ENCODE data around the gene PPP1R8.

The PPP1R8 gene

DNA sequence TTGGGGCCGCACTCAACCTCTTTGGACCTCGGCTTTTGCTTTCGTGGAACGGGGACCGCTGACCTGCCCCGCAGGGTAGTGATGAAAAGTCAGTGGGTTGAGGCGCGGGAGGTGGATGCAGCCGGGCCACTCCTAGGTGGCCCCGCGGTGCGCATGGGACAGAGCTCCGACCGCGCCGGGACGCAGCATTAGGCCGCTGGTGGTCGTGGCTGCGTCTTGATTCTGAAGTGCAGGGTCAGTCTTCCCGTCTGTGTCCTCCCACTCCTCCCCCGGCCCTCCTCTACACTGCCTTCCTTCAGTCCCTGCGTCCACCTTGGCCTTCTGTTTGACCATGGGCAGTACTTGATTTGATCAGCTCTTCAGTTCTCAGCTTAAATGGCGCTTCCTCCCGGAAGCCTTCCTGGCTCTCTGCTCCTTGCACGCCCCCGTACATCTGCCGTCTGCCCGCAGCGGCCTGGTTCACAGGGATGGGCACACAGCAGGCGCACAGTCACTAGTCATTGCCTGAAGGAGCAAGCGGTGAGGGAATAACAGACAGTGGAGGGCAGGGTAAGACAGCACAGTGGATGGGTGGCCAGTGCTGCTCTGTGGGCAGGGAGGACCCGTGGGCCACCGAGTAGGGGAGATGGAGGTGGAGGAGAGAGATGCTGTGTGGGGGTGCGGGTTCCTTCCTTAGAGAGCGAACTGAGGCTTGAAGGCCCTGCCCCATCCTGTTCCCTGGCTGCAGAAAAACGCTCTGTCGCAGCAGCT, 42.4 kb downstream of the PPP1R8 start:
- no peak for DNase-seq

DNA sequence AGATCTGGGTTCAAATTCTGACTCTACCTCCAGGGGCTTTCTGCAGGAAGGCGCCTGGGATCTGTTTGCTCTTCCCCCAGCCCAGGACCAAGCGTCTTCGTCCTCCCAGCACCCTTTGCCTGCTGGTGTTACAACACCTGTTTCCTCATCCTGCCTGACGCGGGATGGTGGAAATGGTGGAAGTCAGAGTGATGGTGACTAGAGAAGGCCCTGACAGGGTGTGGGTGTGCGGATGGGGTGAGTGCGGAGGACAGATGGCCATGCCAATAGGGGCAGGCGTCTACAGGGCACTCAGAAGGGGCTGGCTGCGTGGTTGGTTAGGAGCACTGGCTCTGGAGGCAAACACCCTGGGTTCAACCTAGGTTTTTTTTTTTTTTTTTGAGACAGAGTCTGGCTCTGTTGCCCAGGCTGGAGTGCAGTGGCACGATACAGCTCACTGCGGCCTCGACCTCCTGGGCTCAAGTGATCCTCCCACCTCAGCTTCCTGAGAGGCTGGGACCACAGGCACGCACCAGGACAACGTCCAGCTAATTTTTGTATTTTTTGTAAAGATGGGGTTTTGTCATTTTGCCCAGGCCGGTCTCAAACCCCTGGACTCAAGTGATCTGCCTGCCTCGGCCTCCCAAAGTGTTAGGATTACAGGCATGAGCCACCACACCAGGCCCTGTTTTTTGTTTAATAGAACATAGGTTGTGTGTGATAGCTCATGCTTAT, 43.2 kb downstream of the PPP1R8 start:
- DNase-seq, result no peak

DNA sequence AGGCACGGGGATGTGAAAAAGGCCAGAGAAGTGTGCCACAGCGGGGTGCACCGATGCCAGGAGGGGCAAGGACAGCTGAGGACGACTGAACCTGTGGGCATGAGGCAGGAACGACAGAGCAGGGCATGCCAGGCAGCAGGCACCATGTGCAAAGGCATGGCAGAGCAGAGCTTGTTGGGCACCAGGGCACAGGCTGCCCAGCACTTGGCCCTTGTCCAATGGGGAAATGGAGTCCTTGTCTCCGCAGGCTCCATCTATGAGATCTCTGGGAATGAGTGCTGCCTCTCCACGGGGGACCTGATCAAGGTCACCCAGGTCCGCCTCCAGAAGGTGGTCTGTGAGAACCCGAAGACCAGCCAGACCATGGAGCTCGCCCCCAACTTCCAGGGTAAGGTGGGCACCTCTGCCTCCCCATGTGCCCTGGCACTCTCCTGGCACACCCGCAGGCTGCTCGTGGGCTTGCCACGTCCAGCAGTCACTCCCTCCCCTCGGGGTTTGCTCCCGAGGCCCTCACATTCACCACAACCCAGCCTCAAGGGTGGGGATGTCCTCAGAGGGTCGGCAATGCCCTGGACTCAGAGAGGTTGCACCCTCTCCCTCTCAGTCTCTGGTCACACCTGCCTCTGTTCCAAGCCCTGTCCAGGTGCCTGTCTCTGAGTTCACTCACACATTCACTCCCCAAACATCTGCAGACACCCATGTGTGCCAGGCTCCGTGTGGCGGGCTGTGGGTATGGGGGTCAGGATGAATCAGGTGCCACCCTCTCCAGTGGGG, 45.9 kb downstream of the PPP1R8 start:
- DNase-seq, result no peak

DNA sequence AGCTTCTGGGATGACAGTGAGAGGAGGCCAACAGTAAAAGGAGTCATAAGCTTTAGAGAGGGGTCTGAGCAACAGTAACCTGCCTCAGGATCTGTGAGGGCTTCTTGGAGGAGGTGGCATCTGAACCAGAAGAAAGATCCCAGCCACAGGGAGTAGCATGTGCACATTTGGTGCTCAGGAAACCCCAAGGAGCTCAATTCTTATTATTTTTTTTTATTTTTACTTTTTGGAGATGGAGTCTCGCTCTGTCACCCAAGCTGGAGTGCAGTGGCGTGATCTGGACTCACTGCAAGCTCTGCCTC, 46.5 kb downstream of the PPP1R8 start:
- no peak for DNase-seq

DNA sequence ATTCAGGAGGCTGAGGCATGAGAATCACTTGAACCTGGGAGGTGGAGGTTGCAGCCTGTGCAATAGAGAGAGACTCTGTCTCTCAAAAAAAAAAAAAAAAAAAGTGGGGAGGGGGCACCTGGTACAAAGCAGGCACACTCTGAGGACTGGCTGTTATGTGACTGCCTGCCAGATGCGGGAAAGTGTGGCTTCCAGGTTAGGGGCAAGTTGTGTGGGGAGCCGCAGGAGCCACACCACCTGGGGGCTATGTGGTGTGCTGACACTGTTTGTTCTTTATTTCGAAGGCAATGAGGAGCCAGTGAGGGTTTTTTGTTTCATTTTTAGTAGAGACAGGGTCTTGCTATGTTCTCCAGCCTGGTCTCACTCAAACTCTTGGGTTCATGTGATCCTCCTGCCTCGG, 47.5 kb downstream of the PPP1R8 start:
- no peak for DNase-seq

DNA sequence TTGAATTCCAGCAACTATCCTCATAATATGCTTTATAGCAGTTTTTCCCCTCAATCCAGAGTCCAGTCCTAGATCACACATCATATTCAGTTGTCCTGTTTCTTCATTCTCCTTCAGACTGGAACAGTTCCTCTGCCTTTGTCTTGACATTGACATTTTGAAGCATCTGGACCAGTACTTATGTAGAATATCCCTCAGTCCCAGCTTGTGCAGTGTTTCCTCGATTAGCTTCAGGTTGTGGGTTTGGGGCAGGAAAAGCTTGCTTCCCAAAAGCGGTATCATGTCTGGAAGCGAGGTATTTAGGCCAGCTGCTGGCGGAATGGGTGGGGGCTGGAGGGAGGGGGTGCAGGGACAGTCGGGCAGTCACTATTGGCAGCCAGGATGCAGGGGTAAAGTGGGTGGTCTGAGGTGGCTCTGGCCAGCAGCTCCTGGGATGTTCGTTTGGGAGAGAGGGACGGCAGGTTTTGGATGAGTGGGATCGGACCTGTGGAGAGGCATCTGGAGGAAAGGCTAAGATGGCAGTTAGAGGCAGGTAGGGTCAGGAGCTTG, 48.3 kb downstream of the PPP1R8 start:
- no peak for DNase-seq

DNA sequence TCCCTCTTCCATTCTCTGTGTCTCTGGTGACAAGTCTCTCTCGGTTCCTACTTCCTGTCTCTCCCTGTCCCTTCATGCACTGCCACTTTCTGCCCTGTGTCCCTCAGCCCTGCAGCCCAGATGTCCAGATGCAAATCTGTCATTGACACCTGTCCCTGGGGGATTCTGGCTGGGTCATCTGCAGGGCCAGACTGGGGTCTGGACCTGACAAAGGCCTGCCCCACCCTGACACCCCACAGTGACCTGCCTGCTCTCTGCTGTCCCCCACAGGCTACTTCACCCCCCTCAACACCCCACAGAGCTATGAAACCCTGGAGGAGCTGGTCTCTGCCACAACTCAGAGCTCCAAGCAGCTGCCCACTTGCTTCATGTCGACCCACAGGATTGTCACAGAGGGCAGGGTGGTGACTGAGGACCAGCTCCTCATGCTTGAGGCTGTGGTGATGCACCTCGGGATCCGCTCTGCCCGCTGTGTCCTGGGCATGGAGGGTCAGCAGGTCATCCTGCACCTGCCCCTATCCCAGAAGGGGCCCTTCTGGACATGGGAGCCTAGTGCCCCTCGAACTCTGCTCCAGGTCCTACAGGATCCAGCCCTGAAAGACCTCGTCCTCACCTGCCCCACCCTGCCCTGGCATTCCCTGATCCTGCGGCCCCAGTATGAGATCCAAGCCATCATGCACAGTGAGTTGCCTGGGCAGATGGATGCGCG, 48.9 kb downstream of the PPP1R8 start:
- no peak for DNase-seq

DNA sequence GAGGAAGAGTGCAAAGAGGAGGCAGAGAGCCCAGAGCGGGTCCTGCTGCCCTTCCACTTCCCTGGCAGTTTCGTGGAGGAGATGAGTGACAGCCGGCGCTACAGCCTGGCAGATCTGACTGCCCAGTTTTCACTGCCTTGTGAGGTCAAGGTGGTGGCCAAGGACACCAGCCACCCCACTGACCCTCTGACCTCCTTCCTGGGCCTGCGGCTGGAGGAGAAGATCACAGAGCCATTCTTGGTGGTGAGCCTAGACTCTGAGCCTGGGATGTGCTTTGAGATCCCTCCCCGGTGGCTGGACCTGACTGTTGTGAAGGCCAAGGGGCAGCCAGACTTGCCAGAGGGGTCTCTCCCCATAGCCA, 51.9 kb downstream of the PPP1R8 start:
- DNase-seq, result no peak

DNA sequence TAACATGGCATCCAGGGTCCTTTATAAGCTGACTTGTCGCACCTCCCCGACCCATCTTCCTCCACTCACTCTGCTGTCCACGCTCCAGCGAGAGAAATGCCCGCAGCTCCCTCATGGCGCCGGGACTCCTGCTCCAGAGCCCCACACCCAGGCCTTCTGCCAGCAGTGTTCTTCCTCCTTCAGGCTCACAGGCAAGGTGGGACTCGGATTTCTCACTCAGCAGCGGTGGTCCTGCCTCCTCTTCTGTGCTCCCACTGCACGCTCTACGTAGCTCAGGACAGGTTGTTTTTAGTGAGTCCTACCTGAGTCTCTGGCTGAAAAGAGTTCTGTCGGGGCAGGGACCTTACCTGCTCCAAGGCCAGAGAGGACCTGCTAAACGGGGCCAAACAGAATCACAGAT, 53.0 kb downstream of the PPP1R8 start:
- DNase-seq, result no peak

DNA sequence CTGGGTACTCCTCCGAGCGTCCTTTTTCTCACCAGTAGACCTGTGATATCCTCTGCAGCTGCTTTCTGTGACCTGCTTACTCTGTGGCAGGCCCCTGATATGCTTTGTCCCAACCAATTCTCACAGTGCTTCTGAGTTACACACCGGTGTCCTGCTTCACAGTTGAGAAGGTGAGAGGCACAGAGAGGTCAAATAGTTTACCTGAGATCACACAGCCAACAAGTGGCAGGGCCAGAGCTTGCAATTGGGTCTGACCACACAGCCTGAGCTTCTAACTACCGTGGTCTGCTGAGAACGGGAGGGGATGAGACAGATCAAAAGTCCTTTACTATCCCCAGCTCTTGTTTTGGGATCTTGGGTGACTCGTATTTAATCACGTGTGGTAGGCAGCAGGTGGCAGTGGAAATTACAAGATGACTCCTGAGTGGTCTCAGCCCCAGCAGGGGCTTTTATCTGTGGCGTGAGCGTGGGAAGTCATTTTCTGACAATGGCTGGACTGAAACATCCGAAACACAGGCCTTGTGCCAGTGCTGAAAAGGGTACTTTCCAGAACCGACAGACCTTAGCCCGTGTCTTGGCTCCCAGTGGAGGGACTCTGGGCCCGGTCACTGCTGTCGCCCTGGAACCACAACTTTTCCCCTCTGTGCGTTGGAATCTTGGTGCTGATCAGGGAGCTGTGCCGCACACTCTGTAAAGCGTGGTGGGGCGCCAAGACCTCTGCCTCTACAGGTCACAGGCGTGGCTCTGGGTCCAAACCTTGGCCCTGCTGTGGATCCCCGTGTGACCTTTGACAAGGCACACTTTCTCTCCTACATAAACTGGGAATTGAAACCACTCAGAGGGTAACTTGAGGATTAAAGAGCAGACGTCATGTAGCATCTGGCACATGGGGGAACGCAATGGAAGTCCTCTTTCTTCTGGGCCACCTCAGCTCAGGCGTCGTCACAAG, 53.7 kb downstream of the PPP1R8 start:
- DNase-seq, result no peak

DNA sequence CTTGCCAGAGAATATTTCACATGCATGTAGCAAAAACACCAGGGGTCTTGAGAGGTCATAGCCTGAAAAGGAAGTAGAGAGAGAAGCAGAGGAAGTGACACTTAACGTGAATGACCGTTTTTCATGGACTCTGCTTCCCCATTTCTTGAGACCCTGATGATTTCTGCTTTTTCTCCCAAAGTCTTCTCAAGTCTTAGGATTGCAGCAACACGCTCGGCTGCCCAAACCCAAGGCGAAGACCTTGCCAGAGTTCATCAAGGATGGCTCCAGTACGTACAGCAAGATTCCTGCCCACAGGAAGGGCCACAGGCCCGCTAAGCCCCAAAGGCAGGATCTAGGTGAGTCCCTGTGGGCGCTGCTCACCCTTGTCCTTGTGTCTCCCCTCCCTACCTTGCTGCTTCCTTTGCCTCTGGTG, 54.5 kb downstream of the PPP1R8 start:
- no peak for DNase-seq

DNA sequence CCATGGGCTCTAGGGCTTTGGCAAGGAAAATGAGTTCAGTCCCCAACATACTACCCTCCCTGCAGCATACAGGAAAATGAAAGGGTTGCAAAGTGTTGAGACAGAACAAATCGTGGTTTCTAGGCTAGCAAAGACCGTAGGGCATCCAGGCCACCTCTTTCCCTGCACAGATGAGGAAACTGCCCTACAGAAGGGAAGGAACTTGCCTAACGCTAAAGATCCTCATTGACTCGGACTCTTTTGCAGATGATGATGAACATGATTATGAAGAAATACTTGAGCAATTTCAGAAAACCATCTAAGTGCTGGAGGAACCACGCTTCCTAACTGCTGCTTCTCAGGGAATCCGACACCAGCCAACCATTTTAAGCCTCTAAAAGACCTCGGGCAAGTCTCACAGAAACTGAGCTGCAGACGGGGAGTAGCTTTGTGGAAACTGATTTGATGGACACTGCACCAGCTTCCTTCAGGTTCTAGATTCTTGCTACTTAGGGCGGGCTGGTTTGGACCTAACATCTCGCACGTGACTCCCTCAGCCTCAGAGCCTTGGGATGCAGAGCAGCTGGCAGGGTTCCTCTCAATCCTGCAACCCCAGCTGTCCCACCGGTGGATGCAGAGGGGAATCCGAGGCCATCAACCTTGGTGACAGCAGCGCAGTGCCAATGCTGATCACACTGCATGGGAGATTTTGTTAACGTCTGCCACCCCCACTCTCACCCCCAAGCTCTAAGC, 55.2 kb downstream of the PPP1R8 start:
- no peak for DNase-seq

DNA sequence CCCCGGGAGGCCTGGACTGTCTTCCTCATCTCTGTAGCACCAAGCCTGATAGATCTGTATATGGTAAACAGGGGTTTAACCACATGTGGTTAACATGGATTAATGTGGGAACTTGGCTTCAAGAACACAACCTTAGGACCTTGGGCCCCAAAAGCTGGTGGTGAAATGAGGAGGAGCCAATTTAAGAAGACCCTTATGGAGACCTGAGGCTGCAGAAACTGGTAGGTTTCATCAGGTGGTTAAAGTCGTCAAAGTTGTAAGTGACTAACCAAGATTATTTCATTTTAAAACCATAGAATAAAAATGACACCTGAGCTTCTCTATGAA, 55.7 kb downstream of the PPP1R8 start:
- no peak for DNase-seq

DNA sequence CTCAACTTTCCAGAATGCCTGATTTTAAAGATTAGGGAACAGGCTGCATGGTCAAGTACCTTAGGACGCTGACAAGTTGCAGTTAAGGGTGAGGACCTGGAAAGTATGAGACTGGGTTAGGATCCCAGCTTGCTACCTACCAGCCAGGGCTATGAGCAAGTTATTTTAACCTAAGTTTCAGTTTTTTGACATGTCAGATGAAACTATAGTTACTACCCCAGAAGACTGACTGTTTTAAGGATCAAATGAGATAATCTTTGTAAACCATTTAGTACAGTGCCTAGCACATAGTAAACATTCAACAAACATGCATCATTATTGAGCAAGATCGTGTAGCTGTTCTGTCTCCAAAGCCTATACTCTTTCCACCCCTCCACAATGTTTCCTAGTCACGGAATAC, 56.2 kb downstream of the PPP1R8 start:
- no peak for DNase-seq

DNA sequence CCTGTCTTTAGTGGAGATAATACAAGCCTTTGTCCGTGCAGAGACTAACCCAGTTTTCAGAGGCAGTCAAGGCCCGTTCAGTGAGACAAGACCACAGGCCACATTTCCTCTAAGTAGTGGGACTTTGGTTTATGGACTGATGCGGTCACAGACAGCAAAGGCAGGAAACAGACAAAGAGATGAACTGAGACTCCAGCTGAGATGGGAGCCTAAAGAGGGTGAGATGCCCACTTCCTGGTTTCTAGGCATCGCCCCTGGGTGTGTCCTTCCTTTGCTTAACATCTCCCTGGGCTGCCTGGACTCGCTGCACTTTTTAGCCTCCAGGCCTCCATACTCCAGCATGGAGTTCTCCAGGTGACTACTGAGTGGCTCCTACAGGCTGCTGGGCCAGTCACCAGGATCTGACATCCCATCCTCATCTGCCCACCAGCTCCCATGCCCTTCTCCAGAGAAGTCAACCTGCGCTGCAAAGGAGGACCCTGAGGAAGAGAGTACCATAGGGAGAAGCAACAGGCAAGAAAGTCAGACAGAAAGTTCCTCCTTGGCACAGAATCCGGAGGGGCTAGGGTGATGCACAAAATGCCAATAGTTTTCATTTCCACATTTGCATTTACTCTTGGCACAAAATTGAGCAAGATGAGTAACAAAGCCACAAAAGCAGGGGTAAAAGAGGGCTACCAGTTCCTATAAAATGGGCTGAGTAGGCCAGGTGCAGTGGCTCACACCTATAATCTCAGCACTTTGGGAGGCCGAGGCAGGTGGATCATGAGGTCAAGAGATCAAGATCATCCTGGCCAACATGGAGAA, 56.8 kb downstream of the PPP1R8 start:
- no peak for DNase-seq

DNA sequence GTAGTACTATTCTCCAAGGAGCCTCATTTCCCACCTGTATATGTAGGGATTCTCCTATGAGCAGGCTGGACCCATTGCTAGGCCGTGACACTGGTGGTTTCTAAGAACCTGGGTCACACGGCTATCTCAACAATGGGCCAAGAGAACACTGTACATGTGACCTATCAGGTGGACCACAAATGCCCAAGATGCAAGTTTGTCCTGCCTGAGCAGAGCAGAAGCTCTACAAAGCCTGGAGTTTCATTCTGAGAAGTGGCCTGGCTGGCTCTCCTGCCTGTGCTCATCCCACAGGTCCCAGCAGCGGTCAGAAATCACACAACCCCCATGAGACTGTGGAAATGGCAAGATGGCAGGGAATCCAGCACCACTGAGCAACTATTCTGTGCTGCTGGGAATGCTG, 58.9 kb downstream of the PPP1R8 start:
- no peak for DNase-seq

DNA sequence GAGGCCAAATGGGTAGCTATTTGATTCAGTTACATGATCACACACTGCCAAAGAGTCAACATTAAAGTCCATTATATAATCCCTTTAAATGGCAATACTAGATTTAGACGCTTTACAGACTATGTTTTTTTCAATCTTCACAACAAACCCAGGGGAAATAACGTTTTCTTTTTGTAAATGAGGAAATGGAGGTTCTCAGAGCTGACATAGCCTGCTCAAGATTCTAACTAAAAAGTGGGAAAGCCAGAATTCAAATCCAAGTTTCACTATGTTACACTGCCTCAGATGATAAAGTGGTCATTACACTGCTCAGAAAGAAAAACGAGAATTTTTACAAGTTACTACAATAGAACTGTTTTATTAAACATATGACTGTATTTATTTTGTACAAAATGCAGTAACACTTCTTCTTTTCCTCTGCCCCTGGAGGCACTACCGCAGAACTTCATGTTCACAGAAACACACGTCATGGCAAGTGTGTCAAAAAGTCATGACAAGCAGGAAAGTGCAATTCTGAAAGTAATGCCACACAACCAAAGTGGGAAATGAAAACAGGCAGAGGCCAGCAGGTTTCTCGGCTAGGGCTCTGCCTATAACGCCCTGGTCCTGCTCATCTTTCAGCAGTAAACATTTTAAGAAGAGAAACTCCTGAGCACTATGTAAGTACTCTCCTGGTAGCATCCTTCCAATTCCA, 60.8 kb downstream of the PPP1R8 start:
- DNase-seq, result no peak

DNA sequence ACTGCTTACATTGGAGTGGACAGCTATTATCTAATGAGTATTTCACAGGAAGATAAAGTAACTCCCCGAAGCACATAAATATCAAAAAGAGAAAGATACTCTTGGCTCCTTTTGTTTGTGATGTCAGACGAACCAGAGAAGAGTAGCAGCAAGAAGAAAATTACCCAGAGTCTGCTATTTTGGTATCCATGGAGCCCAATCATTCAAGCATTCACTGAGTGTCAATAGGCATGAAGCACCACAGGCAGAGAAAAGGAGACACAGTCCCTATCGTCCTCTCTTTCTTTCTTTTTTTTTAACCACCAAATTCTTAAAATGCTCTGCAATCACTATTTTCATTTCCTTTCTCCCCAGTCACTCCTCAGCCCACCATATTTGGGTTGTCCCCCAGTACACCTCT, 63.9 kb downstream of the PPP1R8 start:
- DNase-seq, result no peak
